Spleen (tissue), 7 donors: Measurements from ENCODE around the gene RAB9B.

ENCODE experiments used
- POLR2A ChIP-seq, 3 donors: fragments of 450-650 bp; IDR thresholded peaks; one replicate each; pipeline ENCODE4 v1.5.1; 2017; ENCODE audit warnings: antibody characterized with exemption in 3 of 3, mild to moderate bottlenecking in 1 of 3
- POLR2AphosphoS5 ChIP-seq, 3 donors: sonication (generic); formaldehyde crosslinking; IDR thresholded peaks; one replicate each; pipeline ENCODE4 v1.5.1; 2017; ENCODE audit warnings: antibody characterized with exemption in 3 of 3
- TF ChIP-seq, protein P1 (sequence below), 11 experiments: fragments of 200-600 bp in 7 of 11; fragments of 450-650 bp in 4 of 11; sonication (generic) in 4 of 11; IDR thresholded peaks in 8 of 11; conservative IDR thresholded peaks in 3 of 11; 1 replicate in 7 of 11; 2 replicates in 4 of 11; pipeline versions ENCODE4 v1.4.0 to v1.8.0; 2016 to 2021; ENCODE audit warnings: antibody characterized with exemption in 11 of 11, inconsistent platforms in 4 of 11, mild to moderate bottlenecking in 1 of 11
- donor health status: DM: no; HTN: no; CAD: no; lungs with moderate emphysema.
- donor health status: DM: no; HTN: no; CAD: no.
- donor health status: DM: no; HTN: no; CAD: no.

DNA sequence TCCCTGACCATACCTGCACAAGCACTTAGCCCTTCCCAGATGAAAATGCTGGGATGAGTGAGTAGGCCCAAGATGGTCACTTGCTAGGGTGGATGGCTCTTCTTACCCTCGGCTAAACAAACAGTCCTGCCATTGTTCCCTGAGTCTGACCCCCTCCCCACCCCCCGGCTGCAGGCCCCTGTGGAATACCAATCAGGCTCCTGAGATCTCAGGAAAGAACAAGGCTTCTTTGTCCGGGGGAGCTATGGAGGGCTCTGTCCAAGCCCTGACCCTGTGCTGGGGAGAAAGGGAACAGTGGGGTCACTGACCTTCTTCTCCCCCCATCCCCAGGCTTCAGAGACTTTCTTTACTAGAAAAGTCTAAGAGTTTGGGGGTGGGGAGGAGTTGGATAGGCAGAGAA lies 49.4 kb downstream of the RAB9B start:
- TF ChIP-seq POLR2AphosphoS5 (IDR thresholded peaks at IDR 0.05) (no peak), POLR2A (IDR thresholded peaks at IDR 0.05) (no peak)
- TF ChIP-seq, protein P1, sequence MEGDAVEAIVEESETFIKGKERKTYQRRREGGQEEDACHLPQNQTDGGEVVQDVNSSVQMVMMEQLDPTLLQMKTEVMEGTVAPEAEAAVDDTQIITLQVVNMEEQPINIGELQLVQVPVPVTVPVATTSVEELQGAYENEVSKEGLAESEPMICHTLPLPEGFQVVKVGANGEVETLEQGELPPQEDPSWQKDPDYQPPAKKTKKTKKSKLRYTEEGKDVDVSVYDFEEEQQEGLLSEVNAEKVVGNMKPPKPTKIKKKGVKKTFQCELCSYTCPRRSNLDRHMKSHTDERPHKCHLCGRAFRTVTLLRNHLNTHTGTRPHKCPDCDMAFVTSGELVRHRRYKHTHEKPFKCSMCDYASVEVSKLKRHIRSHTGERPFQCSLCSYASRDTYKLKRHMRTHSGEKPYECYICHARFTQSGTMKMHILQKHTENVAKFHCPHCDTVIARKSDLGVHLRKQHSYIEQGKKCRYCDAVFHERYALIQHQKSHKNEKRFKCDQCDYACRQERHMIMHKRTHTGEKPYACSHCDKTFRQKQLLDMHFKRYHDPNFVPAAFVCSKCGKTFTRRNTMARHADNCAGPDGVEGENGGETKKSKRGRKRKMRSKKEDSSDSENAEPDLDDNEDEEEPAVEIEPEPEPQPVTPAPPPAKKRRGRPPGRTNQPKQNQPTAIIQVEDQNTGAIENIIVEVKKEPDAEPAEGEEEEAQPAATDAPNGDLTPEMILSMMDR (IDR thresholded peaks at IDR 0.05 in 8 of 11, conservative IDR thresholded peaks at IDR 0.05 in 3 of 11) = no peak
